NB4 (cell line): ENCODE data around the gene GGCX.

ENCODE experiments used
- DNase-seq: peaks from one replicate; pipeline ENCODE4 v3.0.0; 2010; ENCODE audit warnings: low read depth
- H3K4me3 ChIP-seq: one replicate; pipeline ENCODE4 v1.5.1; 2011; ENCODE audit warnings: mild to moderate bottlenecking, low read depth, low read length, moderate library complexity
- MYC ChIP-seq: IDR thresholded peaks from 2 replicates; pipeline ENCODE4 v1.6.1; 2011; ENCODE audit warnings: low read depth, low read length
- POLR2A ChIP-seq: IDR thresholded peaks from 2 replicates; pipeline ENCODE4 v1.6.1; 2011; ENCODE audit warnings: mild to moderate bottlenecking; ENCODE audit not compliant: insufficient read length; ENCODE audit errors: extremely low read depth
- TF ChIP-seq, protein P1 (sequence below): IDR thresholded peaks from 2 replicates; pipeline ENCODE4 v1.6.1; 2011; ENCODE audit warnings: low read depth, low read length
- TF ChIP-seq, protein P2 (sequence below): IDR thresholded peaks from one replicate; pipeline ENCODE4 v1.5.1; 2012; ENCODE audit warnings: low read depth, low read length

GGCX gene

DNA sequence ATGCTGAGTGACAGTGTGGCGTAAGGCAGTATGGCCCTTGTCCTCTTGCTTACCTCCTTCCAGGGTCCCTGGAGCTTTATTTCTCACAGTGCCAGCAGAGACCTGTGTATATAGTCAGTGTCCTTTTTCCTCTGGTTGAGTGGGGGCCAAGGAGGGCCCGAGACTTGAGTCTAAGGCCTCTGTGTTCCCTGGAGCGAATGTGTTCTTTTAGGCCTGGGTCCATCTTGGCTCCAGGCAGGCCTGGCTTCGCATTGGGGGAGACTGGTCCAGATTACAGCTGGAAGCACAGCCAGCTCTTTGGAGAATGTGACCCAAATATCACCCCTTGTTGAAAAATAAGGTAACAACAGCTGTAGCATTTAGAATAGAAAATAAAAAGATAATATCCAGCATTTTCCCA is 27.9 kb upstream of the GGCX start:
- TF ChIP-seq, protein P1, sequence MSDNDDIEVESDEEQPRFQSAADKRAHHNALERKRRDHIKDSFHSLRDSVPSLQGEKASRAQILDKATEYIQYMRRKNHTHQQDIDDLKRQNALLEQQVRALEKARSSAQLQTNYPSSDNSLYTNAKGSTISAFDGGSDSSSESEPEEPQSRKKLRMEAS, result no peak
- TF ChIP-seq POLR2A (no peak), MYC (no peak)
- TF ChIP-seq, protein P2, sequence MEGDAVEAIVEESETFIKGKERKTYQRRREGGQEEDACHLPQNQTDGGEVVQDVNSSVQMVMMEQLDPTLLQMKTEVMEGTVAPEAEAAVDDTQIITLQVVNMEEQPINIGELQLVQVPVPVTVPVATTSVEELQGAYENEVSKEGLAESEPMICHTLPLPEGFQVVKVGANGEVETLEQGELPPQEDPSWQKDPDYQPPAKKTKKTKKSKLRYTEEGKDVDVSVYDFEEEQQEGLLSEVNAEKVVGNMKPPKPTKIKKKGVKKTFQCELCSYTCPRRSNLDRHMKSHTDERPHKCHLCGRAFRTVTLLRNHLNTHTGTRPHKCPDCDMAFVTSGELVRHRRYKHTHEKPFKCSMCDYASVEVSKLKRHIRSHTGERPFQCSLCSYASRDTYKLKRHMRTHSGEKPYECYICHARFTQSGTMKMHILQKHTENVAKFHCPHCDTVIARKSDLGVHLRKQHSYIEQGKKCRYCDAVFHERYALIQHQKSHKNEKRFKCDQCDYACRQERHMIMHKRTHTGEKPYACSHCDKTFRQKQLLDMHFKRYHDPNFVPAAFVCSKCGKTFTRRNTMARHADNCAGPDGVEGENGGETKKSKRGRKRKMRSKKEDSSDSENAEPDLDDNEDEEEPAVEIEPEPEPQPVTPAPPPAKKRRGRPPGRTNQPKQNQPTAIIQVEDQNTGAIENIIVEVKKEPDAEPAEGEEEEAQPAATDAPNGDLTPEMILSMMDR, result no peak
- DNase-seq, result no peak
- no peak overlapping the region for H3K4me3 ChIP-seq

DNA sequence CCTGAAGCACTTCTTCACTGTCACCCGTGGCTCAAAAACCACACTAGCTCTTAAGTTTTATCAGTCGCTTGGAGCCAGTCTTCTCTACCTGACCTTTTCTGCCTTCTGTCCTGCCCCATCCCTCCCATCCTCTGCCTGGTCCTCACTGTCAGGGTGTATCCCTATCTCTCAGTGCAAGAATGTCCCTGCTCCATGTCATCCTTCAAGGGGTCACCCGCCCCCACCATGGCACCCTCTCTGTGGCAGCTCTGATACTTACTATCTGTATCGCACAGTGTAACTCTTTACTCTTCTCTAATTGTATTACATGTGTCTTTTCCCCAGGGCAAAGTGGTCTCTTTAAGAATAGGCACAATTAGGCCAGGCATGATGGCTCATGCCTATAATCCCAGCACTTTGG is 27.4 kb upstream of the GGCX start:
- TF ChIP-seq, protein P2, result no peak
- TF ChIP-seq MYC (no peak), POLR2A (no peak)
- TF ChIP-seq, protein P1, result no peak
- DNase-seq, result no peak
- H3K4me3 ChIP-seq, result peak overlapping the region; percentile 17

DNA sequence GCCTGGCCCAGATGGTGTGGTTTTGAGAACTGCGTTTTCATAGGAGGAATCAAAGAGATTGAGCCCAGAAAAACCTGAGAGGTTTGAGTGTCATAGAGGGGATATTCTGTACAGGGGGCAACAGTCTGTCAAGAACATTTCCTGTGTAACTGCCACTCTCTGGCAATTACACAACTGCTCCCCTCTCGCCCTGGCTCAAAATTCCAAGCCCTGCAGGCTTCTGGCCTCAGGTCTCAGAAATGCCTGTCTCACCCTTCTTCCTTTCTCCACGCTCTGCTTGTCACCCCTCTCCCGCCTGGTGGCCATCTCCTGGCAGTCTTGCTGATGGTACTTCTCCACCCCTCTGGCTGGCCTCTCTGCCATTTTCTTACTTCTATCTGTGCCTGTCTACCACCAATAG is 26.9 kb upstream of the GGCX start:
- peak overlapping the region; percentile 17 for H3K4me3 ChIP-seq
- peak; percentile 80 for DNase-seq
- TF ChIP-seq POLR2A, result no peak
- TF ChIP-seq, protein P2, result no peak
- TF ChIP-seq, protein P1, result no peak
- TF ChIP-seq MYC, result no peak

DNA sequence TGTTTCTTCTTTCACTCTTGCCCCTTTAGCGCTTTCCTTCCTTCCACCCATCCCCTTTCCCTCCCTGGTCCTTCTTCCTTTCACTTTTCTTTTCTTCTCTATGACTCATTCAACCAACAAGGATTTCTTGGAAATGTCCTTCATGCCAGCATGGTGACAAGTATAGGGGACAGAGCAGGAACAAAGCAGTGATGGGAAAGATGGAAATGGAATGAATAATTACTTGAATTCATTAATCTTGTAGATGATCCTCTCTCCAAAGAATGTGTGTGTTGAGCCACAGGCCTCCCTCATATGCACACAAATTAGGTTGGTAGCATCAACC is 24.4 kb upstream of the GGCX start:
- no peak for DNase-seq

DNA sequence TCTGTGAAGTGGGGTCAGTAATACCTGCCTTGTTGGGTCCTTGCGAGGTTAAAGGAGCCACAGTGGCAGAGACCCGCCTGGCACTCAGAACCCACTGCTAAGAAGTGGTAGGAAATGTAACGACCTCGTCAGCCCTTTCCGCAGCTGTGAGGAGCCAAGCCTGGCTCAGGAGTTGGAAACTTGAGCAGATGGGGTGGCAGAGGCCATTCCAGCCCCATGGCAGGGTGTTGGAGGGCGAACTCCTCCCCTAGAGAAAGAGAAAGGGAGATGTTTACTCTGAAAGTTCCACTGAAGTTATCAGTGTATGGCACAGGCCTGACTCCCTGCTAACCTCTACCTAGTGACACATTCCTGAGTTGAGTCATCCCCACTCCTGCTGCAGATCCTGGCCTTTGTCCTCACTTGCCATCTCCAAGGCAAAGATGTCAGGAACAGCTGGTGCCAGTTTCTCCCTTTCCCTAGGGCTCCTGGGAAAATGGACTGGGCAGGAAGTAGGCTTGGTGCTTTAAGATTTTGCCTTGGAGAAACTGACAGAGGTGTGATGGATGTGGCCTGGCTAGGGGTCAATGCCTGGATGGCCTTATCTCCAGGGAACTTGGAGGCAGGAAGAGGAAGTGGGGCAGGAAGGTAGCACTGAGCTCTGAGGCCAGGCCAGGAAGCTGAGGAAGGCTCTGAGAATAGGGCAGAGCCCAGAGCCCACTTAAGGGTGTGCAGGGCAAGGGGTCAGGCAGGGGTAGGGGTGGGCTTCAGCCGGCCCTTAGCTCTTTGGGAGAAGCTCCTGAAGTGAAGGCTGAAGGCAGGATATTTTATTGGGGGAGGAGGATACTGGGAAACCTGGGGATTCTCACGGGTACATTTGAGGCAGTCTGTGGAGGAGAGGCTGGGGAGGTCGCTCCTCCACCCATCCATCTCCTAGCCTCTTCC is 23.8 kb upstream of the GGCX start:
- no peak overlapping the region for H3K4me3 ChIP-seq
- TF ChIP-seq POLR2A, result no peak
- TF ChIP-seq, protein P2, result no peak
- TF ChIP-seq, protein P1, result no peak
- no peak for TF ChIP-seq MYC
- DNase-seq, result no peak

More for the DNA sequence above, 24.4 kb upstream of the GGCX start:
- TF ChIP-seq, protein P2, result no peak
- TF ChIP-seq MYC (no peak), POLR2A (no peak)
- TF ChIP-seq, protein P1, result no peak
- no peak overlapping the region for H3K4me3 ChIP-seq
